Gastrocnemius medialis (tissue), 4 donors: Measurements from ENCODE around the gene RND1.

Experiments used
- POLR2A ChIP-seq, 2 donors: fragments of 450-650 bp; IDR thresholded peaks; one replicate each; pipeline ENCODE4 v1.6.1; 2017; ENCODE audit warnings: antibody characterized with exemption in 2 of 2, mild to moderate bottlenecking in 2 of 2, moderate library complexity in 2 of 2
- TF ChIP-seq, protein P1 (sequence below), 5 experiments: fragments of 450-650 bp in 3 of 5; fragments of 200-600 bp in 2 of 5; sonication (generic) in 2 of 5; IDR thresholded peaks in 4 of 5; conservative IDR thresholded peaks in 1 of 5; 1 replicate in 4 of 5; 2 replicates in 1 of 5; pipeline ENCODE4 v1.5.1; 2016 to 2019; ENCODE audit warnings: antibody characterized with exemption in 5 of 5, mild to moderate bottlenecking in 3 of 5, moderate library complexity in 3 of 5

DNA sequence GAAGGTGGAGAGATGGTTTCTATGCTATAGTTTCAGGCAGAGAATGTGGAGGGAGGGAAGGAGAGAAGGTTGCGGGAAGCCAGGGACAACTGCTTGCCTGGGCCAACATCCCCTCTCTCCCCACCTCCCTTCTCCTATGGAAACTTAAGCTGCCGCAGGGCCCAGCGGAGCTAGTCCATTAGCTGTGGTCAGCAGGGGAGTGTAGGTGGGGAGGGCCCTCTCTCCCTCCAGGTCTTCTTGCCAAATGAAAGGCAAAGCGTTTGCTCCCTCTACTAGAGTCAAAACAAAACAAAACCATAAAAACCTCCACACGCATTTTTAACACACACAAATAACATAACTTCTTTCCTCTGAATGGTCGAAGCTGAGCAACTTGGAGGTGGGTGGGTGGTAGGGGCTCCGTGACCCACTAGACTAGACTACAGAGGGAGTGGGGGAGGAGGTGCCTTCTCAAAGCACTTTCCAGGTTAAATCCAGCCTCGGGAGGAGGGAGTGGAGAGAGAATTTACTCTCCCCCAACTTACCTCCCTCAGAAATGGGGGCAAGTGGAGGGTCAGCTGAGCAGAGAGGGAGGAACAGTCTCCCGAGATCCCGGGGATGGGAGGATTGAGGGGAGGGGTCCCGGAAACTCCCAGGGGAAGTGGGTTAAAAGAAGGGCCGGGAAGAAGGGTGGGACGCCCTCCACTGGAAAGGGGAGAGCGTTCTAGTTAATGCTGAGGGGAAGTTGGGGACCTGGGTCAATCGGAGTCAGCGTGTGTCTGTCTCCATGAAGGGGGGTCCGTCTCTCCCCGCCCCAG is 52.0 kb downstream of the RND1 start:
- no peak for TF ChIP-seq POLR2A (IDR thresholded peaks at IDR 0.05)
- TF ChIP-seq, protein P1, sequence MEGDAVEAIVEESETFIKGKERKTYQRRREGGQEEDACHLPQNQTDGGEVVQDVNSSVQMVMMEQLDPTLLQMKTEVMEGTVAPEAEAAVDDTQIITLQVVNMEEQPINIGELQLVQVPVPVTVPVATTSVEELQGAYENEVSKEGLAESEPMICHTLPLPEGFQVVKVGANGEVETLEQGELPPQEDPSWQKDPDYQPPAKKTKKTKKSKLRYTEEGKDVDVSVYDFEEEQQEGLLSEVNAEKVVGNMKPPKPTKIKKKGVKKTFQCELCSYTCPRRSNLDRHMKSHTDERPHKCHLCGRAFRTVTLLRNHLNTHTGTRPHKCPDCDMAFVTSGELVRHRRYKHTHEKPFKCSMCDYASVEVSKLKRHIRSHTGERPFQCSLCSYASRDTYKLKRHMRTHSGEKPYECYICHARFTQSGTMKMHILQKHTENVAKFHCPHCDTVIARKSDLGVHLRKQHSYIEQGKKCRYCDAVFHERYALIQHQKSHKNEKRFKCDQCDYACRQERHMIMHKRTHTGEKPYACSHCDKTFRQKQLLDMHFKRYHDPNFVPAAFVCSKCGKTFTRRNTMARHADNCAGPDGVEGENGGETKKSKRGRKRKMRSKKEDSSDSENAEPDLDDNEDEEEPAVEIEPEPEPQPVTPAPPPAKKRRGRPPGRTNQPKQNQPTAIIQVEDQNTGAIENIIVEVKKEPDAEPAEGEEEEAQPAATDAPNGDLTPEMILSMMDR (IDR thresholded peaks at IDR 0.05 in 4 of 5, conservative IDR thresholded peaks at IDR 0.05 in 1 of 5): no peak
